GM19043 (cell line): ENCODE data around the gene DCLK1.

Experiments used
- ATAC-seq: cut with Tn5 transposase; IDR thresholded peaks from one replicate; pipeline ENCODE4 v1.9.1; 2021; ENCODE audit warnings: low read depth; ENCODE audit not compliant: unreplicated experiment

The DCLK1 gene

DNA sequence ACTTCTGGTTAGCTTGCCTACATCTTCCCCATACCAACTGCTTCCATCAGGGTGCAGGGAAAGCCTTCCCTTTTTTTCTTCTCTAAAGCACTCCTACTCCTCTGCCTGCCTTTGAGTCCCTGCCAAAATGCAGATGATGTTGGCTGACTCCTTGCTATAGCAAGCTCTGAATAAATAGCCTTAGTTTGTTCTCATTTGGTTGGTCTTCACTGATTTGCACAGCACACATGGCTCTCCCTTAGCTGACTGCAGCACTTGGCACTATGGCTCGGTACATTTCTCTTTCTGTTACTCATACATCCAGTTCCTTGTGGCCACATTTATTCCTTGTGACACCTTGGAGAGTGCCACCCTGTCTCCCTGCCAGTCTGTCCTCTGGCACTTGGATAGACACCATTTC is 249.8 kb downstream of the DCLK1 start:
- no peak for ATAC-seq

DNA sequence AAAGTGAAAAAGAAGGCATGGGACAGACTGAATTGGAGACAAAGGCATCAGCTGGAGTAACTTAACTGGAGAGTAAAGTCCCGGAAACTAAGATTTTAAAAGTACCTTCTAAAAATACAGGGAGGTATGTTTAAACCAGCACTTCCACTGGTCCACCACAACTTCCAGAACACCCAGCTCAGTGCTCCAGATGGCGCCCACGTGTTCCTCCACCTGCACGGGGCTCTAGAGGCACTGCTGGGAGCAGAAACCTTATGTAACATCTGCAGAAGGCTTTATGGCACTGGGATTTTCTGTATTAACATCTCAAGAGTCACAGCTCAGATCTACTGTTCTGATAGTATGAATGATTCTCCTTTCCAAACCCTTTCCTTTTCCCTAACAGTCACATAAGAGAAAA is 252.1 kb downstream of the DCLK1 start:
- ATAC-seq, result no peak

DNA sequence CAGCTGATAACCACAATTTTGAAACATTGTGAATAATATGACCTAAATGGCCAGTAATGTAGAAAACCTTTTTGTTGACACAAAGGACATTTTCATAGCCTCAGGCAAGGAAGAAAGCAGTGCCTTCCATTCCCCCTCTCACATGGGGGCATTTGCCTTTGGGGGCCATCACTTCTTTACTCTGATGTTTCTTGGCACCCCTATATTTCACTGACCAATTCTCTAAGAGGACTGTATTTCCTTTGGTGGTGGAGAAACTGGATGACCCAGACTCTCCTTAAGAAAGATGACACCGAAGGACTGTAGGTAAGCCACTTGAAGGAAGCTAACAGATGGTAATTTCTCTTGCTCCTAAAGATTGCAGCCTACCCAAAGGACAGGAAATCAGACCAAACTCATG is 254.6 kb downstream of the DCLK1 start:
- no peak for ATAC-seq

DNA sequence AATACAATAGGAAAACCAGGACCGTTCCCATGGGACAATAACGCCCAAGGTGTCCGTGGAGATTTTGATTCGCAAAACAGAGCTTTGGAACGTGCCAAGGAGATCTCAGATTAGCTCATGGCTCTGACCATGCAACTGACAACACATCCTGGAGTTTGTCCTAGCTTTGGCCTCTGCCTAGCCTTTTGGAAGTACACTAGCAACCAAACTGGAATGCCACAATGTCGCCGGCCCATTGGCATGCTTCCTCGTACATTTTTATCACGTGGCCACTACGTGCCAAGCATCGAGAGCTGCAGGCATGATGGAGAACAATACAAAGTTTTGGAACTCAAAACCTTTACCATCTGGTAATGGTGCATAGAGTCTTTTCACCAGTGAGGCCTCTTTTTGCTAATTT is 256.5 kb downstream of the DCLK1 start:
- ATAC-seq, result no peak

DNA sequence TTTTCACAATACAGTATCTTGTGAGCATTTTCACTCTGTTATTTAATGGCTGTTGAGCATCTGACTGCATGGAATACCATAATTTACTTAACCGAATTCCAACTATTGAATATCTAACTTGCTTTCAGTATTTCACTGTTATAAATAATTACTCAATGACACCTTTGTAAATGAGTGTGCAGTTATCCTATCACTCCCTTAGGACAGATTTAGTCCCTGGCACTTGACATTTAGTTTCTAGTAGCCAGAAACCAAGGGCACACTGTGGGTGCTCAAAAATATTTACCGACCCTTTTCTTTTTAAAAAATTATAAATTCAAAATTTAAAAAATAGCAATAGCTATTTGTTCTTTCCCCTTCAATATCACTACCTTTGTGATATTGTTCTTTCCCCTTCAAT is 258.8 kb downstream of the DCLK1 start:
- ATAC-seq, result no peak

DNA sequence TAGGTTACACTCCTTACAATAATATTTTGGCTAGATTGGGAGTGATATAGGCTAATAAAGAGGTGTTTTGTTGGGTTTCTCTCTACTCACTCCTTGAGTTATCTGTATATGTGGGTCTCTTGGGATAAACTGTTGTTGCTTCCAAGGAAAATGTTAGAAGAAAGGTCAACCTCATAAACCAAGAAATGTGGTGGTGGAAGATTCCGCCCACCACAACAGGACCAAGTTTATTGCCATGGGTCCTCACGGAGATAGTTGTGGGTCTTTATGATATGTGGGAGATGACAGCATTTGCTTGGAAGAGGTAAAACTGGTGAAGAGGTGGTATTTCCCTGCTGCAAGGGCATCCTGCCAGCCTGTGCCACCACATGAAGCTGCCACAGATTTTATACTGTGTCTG is 259.6 kb downstream of the DCLK1 start:
- ATAC-seq, result no peak

DNA sequence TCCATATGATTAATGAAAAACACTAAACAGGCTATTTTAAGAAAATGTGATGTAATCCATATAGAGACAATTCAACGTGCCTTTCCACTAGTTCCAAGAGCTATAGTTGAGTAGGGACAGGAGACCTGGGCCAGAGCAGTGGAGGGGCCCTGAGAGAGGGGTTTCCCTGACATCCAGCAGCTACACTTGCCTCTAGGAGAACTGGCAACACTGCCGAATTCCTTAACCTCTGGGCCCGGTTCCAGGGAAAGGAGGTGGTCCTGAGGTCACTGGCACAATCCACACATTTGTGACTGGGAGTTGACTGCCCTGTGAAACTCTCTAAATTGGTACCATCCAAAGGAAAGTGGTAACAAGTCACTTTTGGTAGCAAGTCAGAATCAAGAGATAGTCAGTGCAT is 264.4 kb downstream of the DCLK1 start:
- no peak for ATAC-seq

DNA sequence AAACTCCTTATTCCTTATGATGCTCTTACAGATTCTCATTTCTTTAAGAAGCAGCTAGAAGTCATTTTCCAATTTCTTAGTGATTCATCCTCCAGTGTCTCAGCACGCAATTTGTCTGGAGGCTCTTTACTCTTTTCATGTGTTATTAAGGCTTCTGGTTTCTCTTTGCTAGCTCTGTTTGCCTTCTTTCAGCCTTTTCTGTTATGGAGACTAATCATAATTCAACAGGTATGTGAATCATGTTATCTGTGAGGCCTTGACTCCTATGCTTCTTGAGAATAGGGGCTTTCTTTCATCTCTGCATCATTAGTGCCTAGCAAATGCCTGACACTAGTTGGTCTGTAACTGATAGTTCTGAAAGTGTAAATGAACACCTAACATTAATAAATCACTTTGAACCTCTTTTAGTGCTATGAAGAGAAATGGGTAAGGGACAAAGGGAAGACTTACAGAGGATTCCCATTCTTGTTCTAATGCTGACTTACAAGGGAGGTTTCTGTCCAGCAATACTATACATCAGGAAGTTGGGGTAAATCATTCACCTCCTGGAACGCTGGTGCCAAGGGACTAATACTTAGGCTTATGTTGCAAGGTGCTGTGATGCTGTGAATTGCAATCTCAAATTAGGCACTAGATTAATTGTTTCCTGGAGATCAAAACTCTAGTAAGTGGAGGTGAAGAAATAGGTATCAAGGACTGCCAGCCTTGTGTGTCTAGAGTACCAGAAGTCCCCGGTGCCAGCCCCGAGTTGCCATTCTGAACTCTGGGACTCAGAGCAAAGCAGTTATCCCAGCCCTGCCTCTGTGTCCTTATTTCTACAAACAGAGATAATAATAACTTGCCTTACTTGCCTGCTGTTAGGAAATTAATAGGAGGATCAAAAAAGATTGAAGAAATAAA is 265.6 kb downstream of the DCLK1 start:
- ATAC-seq, result no peak

DNA sequence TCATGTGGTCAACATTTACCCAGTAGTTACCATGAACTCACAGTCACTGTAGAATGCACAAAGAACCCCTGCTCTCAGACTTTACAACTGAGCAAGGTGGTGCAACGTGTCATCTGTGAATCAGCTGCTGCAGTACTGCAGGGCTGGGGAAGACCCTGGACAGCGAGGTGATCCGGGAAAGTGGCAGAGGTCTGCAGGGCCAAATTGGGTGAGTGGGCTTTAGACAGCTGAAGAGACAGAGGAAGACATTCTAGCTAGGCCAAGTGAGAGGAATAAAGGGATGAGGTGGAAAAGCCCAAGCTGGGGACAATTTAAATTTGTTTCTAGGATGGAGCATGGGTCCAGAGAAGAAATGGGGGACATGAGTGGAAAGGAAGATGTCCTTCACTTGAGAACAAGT is 270.5 kb downstream of the DCLK1 start:
- ATAC-seq, result no peak

DNA sequence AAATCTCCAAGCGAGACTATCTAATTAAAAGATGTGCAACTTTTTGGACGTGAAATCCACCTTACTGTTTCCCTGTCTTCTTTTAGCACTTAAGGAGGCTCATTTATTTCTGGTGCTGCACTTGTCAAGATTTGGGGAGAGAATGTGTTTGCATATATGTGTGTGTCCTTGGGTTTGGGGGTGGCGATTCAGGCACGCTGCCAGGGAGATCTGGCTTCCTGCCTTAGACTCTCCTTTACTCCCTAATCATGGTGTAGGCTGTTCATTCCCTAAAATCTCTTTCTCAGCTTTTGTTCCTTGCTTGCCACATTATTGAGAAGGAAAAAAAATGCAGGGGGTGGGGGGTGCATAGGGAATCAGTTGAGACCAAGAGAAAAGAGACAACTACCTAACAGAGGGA is 271.2 kb downstream of the DCLK1 start:
- ATAC-seq, result no peak

DNA sequence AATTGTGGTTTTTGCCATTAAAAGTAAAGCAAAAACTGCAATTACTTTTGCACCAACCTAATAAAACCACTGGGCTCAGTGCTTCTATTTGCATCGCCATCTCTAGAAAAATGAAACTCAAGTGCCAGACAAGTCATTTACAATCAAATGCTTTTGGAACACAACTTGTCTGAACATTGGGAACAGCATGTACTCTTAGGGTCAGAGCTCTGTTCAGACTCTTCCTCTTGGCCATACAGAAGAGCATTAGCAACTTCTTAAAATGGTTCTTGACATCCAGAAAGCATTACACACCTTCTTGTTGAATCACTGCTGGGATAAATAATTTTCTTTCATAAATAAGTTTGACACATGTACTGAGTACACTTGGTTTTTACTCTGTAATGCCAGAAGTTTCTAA is 272.5 kb downstream of the DCLK1 start:
- no peak for ATAC-seq

DNA sequence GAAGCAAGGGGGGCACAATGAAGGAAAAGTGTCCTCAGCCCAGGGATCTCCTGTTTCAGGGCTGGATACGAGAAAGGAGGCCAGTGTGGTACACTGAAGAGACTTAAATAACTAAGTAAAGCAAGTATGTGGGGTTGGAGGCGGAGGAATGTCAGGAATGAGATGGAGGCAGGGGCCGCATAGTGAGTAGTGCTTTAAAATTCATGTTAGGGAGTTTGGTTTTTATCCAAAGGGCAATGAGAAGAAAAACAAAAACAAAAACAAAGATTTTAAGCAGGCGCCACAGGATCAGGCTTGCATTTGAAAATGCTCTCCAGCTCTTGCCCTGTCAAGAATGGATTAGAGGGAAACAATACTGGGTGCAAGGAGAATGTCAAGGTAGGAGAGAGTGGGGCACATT is 273.4 kb downstream of the DCLK1 start:
- ATAC-seq, result no peak

DNA sequence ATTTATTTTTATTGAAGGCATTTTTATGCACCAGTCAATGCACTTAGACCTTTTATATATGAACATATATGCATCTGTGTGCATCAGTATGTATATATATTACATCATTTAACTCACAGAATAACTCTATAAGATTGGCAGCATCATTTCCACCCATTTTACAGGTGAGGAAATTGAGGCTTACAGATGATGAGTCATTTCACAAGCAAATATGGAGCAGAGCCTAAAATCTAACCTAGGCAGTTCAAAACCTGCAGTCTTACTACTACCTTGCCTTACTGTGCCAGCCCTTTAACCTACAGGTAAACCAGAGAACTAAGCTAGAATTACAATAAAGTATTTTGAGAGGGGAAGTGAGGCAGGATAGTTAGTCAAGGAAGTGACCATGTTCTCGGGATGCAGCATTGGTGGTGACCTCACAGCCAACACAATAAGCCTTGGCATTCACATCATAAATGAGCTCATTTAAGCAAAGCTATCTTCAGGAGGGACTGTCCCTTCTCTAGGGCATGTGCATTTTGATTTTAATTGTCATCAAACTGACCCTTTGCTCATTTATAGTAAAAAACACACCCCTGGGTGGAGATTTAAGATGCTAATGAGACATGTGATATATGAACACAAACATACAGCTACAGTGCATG is 274.3 kb downstream of the DCLK1 start:
- no peak for ATAC-seq

DNA sequence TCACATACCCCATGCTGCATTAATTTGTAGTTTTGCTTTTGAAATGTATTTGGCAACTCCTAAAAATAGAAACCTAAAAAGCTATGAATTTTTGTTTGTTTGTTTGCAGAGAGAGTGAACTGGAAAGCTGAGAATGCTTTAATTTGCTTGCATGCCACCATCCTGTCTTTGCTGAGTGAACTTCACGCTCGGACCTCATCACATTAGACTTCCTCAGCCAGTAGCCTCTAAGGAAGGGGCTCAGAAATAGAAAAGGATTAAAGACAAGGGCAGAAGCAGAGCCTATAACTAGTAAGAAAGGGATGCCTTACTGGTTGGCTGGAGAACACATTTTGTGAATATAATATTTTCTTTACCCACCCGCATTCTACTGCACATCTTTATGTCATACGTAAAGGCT is 275.1 kb downstream of the DCLK1 start:
- no peak for ATAC-seq

DNA sequence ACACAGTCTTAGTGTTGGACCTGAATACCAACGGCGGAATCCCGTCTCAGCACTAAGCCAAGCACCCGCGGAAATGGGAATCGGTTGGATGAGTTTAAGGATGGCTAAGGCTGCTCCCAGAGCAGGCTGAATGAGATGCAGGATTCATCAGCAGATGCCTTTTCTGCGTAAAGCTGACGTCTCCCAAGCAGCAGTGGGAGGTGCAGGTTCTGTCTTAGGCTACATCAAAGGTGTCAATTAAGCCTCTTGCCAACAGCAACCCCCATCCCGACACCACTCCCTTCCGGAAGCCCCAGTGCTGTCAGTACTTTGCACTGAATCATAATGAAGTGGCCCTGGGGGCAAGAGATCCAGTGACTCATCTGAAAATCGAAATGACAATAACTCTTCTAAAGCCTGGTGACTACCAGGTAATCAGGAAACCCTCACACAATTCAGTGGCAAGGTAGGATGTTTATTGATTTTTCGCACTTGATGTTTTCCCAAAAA is 275.6 kb downstream of the DCLK1 start:
- ATAC-seq, result no peak

DNA sequence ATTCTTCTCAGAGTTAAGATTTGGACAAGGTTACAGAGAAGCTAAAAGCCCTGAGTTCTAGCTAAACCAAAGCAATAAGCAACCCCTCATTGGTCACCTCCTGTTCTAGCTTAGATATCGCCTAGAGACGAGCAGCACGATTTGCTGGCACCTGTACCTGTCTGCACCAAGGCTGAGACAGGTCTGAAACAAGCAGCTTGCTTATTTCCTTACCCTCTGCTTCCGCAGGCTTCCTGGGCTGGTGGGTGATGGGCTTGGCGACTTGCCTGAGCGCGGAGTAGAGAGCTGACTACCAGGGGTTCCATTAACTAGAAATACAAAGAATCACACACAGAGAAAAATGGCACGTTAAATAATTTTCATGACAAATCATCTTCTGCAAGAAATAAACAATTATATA is 276.9 kb downstream of the DCLK1 start:
- ATAC-seq, result no peak

DNA sequence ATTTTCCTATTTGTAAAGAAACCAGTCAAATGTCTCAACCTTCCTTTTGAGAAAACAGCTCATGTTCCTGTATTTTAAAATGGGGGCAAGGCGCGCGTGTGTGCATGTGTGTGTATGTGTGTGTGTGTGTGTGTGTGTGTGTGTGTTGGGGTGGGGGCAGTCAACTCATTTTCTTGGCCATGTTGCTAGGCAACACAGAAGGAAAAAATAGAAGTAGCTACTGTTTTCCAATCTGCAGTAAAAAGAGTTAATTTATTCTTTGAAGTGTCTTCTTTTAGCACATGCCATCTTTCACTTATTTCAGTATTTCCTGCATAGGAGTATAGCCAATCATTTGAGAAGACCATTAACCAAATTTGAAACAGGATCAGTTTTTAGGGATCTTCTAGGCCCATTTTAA is 279.3 kb downstream of the DCLK1 start:
- ATAC-seq, result no peak

DNA sequence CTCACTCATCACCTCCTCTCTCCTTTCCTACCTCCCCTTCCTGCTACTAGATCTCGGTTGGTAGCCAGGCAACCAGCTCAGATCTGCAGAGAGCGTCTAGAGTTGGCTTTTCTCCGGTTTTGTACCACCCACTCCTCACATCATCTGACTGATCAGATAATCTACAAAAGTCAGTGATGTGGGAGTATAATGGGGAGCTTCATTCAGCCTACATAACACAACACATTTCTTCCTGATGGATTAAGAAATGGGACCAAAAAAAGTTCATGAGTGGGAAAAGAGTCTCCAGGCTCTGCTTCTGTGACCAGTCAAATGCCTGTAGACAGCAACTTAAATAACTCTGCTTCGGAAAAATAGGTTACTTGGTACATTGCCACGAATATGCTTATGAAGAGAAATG is 279.8 kb downstream of the DCLK1 start:
- no peak for ATAC-seq

DNA sequence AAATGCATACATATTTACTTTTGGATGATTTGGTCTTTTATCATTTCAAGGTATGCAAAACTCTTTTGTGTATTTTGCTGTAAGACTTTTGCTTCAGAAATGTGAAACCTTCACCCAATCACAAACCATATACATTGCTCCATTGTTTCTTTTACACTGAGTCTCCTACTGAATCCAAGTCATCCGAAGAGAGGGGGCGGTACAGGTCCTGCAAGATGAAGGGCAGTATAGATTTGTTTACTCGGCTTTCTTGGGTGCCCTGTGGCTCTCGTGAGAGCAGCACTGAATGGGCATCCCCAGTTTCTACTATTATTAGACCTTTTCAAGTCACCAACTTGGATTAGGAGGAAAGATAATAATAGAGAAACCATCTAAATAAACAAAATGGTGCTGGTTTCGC is 280.6 kb downstream of the DCLK1 start:
- ATAC-seq, result no peak

DNA sequence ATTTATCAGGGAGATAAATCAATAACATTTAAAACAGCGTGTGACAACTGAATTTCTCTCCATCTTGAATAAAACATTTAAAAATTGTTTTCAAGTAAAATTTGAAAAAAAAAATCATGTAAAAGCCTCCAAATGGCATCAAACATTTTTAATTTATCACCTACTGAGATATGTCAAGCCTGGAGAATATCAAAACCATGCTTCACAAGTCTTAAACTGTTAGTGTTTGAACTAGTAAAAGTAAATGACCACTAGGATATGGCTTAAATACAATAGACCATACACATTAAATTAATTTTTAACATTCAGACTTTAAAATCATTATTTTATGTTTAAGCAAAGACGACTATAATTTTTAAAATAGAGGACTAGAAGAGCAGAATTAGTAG is 281.9 kb downstream of the DCLK1 start:
- ATAC-seq, result no peak

DNA sequence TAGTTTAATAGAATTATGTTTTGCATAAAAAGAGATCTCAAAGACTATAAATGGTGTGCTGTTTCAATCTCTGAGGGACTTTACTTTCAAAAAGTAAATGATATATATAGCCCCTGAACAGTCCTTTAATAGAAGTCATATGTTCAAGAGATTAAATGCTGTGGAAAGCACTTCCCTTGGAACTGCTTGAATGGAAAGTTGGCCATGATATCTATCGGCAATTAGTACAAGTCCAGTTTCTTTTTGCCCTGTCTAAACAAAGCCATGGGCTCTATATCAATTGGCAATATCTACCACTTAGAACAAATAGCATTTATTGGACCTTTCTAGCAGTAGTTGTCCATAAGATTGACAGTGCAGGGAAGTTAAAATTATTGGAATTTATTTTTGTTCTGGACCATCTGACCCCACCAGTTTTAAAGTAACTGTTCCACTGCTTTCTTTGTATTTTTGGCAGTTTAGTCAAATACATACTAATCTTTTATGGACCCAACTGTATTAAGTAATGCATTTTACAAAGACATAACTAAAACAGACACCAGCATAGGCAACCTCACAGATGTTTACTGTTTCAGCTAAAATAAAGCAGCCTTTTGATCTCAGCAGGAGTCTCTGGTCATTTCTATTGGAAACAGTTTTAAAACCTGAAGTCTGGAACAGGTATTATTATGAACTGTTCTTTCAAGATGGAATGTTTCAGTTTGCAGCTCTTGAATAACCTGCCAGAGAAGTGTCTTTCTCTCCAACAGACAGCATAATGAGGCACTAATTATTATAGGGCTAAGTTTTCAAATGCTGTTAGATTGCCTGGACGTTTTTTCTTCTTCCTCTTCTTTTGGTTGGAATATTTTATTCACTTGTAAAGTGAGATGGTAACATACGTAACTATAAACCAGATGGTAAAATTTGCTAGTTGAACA is 282.6 kb downstream of the DCLK1 start:
- ATAC-seq, result no peak
